Islet of Langerhans (tissue), 1 donor: ENCODE measurements around the gene MPDZ.

Experiments used
- FAIRE-seq: peaks from one replicate; lab custom pipeline; 2011; peaks lifted over from hg19 to GRCh38; lab: Jason Lieb, UNC

The MPDZ gene

GRCh38 chr9:13175732-13176131, 103.8 kb downstream of the MPDZ start:
- FAIRE-seq, result no peak

- no peak for FAIRE-seq
Measured at GRCh38 chr9:13174906-13175639, 104.4 kb downstream of the MPDZ start.

DNA sequence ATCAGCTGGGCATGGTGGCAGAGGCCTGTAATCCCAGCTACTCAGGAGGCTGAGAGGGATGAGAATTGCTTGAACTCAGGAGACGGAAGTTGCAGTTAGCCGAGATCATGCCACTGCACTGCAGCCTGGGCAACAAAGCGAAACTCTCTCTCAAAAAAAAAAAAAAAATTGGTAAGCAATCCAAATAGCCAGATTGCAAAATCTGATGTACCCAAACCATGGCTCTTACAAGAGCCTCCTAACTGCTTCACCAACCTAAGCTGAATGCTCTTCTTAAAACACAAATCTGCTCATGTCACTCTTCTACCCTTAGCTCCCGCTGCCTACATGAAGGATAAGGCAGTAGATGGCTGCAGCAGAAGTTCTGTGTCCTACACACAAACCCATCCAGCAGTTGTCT, 105.9 kb downstream of the MPDZ start:
- no peak for FAIRE-seq

DNA sequence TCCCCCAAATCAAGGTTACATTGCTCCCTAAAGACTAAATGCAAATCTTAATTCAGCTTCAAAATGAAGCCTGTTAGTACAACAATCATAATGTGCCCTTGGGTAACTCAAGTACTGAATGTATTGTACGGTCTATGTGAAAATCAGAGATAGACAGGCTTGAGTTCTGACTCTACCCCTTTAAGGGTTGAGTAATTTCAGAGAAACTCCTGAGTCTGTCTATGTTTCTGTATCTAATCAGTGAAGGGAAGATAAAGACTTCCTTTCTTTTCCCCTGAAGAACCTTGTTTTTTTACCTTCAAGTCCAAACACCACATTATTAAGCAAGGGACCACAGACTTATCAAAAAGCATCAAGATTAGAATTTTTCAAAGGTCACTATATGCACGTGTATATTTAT, 108.2 kb downstream of the MPDZ start:
- no peak for FAIRE-seq

DNA sequence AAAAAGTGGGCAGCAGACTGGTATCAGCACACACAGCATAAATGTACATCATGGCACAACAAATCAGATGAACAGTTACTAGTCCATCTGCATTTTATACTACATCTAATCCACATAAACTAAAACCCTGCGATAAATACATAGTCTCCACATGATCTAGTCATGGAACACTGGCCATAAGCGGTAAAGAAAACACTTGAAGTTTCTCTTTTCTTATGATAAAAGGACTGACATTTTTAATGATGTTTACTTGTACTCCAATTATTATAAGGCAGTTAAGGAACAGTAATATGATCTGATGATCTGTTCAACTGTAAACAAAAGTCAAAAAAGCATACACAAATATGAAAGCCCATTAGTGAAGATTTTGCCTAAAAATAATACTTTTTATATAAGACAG, 112.5 kb downstream of the MPDZ start:
- no peak for FAIRE-seq

DNA sequence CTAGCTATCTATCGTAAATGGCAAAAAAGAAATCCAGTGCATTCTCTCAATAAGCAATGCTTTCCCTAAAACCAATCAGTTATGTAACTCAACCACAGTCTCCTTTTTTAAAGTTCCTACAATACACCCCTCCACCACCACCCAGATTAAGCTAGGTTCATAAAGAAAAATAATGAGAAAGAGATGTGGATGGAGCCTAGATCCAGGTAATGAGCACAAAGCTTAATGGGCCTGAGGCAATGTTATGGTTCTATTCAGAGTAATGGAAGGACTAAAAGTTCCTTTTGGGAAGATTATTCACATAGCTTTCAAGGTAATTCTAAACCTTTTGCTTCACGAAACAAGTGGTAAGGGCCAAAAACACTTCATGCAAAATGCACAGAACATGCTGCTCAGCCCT, 113.5 kb downstream of the MPDZ start:
- no peak for FAIRE-seq

GRCh38 chr9:13165236-13165945, 114.1 kb downstream of the MPDZ start:
- FAIRE-seq, result no peak

DNA sequence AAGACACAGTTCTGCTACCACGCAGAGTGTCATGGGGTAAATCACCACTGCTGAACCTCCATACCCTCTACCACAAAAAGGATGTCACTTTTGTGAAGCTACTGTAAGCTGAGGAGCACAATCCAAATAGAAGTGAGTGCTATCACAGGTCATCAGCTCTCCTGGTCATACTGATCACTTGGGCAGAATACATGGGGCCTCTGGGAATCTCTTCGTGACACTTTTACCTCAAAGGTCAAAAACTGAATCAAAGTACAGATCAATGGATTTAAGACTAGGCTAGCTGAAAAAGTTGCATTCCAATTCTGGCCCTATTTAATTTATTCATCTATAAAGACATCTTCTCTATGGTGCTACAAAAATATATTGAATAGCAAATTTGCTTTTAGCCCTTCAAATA, 115.5 kb downstream of the MPDZ start:
- no peak for FAIRE-seq

- no peak for FAIRE-seq
Measured at GRCh38 chr9:13163287-13163686, 116.2 kb downstream of the MPDZ start.

DNA sequence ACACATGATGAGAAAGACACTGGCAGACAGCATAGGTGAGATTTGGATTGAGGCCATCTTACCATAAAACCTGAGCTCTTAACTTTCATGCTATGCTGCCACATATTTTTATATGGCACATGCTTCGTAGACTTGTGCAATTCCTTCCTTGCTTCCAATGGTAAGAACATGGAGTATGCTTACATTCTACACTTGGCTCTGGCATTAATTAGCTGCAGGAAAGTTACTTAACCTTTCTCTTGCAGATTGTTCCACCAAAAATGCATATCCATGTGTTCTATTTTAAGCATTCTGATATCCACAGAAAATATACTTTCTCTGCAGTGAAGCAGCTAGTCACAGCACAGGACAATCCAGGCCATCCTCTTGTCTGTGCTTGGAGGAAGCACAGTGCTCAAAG, 119.4 kb downstream of the MPDZ start:
- no peak for FAIRE-seq

DNA sequence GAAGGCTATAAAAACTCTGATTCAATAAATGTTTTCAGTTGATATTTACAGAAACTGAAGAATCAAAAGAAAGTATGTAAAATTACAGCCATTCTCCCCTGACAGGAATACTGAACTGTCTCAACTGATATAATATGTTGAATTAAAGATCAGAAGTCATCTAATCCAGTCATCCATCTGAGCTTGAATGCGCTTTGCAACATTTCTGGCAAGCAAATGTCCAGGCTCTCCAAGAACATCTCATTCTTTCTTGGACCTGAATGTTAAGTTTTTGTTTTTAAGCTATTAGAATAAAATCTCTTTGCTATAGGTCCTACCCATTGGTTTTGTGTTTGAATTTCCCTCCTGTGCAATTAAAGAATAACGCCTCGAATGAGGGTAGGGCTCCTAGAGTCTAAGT, 120.5 kb downstream of the MPDZ start:
- FAIRE-seq, result no peak

DNA sequence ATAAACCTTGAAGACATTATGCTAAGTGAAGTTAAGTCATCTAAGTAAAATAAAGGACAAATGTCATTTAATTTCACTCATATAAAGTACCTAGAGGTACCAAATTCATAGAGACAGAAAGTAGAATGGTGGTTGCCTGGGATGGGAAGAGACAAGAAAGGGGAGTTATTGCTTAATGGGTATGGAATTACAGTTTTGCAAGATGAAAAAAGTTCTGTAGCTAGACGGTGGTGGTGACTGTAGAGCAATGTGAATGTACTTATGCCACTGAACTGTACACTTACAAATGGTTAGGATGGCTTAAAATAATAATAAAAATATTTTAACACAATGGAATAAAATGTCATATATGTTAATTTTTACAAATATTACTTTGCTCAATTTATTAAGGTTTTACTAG, 128.0 kb downstream of the MPDZ start:
- FAIRE-seq, result no peak

- no peak for FAIRE-seq
Measured at GRCh38 chr9:13149454-13149853, 130.0 kb downstream of the MPDZ start.

GRCh38 chr9:13146840-13147239, 132.7 kb downstream of the MPDZ start:
- FAIRE-seq, result no peak

GRCh38 chr9:13145340-13145739, 134.2 kb downstream of the MPDZ start:
- no peak for FAIRE-seq

DNA sequence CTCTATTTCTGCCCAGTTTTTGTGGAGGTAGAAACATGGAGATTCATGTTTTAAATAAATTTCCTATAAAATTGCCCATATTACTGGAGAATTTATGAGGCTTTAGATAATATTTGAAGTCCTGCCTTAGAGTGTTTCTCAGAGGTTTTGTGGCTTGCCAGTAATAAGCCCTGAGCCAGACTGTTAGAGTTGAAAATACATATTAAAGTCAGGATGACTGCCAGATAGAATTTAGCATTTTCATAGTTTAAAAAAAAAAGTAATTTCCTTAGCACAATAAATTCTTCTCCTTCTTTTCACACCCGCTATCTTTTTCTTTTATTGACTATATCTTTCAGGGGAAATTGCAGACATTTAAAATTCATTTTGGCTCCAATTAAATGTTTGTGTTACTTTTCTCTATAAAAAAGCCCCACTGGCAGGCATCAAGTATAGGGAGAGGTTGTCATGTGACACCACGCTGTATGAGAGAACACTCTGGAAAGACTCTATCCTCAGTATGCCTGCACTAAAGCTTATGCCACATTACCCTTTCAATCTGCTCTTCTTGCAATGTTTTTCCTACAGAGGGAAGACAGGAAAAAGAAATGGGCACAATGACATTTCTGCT, 135.2 kb downstream of the MPDZ start:
- FAIRE-seq, result no peak

GRCh38 chr9:13143281-13143680, 136.2 kb downstream of the MPDZ start:
- FAIRE-seq, result no peak

DNA sequence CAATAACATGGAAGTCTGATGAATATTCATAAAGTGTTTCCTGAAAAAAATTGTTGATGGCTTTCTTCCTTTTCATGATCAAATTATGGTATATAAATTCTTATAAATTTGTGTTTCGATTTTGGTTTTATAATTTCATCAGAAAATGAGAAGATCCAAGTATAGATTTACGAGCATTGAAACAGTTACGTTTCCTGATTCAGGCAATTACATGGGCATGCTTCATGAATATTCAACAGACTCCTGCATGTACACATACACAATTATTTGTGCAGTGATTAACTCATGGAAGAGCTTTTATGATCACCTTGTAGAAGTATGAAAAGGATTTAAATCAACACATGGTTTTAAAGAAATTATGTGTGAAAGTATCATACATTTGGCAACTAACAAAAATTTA, 136.7 kb downstream of the MPDZ start:
- FAIRE-seq, result no peak

DNA sequence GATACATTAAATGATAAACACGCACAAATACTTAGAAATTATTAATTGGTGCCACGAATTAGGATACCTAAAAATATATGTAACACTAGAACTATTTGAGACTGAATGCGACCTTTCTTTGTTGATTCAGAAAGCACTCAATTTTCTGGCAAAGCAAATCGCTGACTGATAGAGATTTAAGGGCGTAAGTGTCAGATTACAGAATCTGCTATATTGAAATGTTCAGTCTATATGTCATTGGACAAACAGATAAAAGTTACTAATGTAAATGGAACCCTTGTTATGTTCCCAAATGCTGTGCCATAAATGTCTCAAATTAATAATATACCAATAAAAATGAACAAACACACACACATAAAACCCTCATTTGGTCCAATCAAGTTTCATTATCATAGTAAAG, 137.9 kb downstream of the MPDZ start:
- no peak for FAIRE-seq

GRCh38 chr9:13140843-13141592, 138.5 kb downstream of the MPDZ start:
- FAIRE-seq, result no peak

DNA sequence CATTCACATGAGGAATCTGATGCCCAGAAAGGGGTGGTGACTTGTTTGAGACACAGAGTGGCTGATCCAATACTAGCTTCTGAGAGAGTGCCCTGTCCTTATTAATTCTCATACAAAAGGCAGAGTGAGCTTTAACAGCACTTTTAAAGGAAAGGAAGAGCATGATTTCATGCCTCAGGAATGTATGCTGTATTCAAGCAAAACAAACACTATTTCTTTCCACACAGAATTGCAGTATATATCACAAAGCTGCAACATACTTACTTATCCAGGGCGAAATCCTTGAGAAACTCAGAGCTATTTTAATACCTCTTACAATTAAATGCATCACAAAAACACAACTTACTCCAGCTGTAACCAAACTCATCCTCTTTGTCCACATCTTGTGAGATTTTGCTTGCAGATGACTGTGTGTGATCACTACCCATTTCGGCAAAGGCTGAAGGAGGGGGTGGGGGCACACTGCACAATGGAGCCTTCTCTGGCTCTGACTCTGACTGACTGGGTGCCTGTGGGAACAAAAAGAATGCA, 139.8 kb downstream of the MPDZ start:
- no peak for FAIRE-seq

- no peak for FAIRE-seq
Measured at GRCh38 chr9:13137426-13137825, 142.1 kb downstream of the MPDZ start.

- FAIRE-seq, result no peak
Measured at GRCh38 chr9:13131991-13132390, 147.5 kb downstream of the MPDZ start.
